GM13976 (cell line): ENCODE data around the gene NUP155.
"Not testable (repeated sequence)": the region's sequence is repeated elsewhere in the genome, so short reads cannot be mapped to it uniquely, and the experiment has no call there.

ENCODE experiments used
- DNase-seq: peaks from one replicate; pipeline ENCODE4 v3.0.0; 2012; ENCODE audit warnings: low spot score
- in situ Hi-C: fragments of 300-500 bp; cut with MboI; formaldehyde crosslinking; loops from one replicate; pipeline ENCODE4 v1.12.0; 2022; ENCODE audit warnings: low sequenced_read_pairs, mixed read lengths, inconsistent platforms; ENCODE audit not compliant: unreplicated experiment
- TF ChIP-seq, protein P1 (sequence below): IDR thresholded peaks from 2 replicates; pipeline ENCODE4 v1.5.1; 2012; ENCODE audit warnings: borderline replicate concordance, mild to moderate bottlenecking; ENCODE audit not compliant: insufficient read depth; ENCODE audit errors: extremely low read depth, missing control alignments, control extremely low read depth

NUP155 gene

DNA sequence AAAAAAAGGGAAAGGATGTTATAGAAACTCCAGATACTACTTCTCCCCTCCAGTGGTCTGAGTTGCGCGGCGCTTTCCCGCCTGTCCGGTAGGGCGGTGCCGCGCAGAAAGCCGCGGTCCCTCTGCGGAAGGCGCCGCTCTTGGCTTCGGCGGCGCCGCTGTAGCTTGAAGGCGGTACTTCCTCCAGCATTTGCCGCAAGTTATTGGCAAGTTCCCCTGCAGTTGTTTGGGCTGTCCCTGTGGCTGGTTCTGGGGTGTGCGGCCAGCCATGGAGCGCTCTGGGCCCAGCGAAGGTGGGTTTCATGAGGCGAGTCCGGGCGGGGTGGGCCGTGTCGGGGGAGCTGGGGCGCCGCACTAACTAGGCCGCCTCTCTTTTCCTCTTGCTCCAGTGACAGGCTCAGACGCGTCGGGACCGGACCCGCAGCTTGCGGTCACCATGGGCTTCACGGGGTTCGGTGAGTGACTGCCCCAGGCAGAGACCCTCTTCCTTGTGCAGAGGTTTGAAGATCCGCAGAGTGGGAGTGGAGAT, 8.3 kb upstream of the NUP155 start, which contains the start of gene WDR70:
WDR70 (plus strand) TSS at position 219 of the 529 bp plus-strand sequence; CDS start at position 269, 50 bp downstream.
- TF ChIP-seq, protein P1, sequence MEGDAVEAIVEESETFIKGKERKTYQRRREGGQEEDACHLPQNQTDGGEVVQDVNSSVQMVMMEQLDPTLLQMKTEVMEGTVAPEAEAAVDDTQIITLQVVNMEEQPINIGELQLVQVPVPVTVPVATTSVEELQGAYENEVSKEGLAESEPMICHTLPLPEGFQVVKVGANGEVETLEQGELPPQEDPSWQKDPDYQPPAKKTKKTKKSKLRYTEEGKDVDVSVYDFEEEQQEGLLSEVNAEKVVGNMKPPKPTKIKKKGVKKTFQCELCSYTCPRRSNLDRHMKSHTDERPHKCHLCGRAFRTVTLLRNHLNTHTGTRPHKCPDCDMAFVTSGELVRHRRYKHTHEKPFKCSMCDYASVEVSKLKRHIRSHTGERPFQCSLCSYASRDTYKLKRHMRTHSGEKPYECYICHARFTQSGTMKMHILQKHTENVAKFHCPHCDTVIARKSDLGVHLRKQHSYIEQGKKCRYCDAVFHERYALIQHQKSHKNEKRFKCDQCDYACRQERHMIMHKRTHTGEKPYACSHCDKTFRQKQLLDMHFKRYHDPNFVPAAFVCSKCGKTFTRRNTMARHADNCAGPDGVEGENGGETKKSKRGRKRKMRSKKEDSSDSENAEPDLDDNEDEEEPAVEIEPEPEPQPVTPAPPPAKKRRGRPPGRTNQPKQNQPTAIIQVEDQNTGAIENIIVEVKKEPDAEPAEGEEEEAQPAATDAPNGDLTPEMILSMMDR: peak; percentile 89
- in situ Hi-C loops: not testable (repeated sequence)
- peak; percentile 82 for DNase-seq

DNA sequence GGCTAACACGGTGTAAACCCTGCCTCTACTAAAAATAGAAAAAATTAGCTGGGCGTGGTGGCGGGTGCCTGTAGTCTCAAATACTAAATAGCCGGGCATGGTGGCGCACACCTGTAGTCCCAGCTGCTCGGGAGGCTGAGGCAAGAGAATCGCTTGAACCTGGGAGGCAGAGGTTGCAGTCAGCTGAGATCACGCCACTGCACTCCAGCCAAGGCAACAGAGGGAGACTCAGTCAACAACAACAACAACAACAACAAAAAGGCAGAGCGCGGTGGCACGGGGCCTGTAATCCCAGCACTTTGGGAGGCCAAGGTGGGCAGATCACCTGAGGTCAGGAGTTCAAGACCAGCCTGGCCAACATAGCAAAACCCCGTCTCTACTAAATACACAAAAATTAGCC, 7.2 kb upstream of the NUP155 start:
- in situ Hi-C loops, DNase-seq: not testable (repeated sequence)

DNA sequence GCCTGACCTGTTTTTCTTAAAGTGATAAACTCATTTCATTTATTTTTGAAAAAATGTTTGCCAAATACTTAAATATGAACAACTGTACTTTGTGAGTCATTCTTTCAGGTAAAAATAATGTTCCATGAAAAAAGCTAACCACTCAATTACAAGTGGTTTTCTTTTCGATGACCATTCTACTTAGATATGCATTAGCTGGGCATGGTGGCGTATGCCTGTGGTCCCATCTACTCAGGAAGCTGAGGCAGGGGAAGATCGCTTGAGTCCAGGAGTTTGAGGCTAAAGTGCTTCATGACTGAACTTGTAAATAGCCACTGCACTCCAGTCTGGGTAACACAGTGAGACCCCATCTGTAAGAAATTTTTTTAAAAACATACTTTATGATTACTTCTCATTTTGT, 4.2 kb upstream of the NUP155 start:
- in situ Hi-C loops: no loop called here
- TF ChIP-seq, protein P1: no peak
- DNase-seq: no peak

DNA sequence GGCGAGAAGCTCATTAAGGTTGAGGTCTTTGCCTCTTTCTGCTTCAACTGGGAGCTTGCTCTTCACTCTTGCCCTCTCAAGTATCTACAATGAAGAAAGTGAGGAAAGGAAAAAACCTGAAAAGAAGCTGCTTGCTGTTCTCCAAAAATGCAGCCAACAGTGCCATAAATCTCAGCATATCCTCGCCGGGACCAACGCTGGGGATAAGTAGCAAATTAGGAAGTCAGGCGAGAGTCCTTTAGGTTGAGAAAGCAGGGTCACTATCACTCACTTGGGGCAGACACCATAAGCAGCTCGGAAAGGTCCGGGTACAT, 399 bp downstream of the NUP155 start:
- in situ Hi-C loops: no loop called here
- TF ChIP-seq, protein P1: no peak
- DNase-seq: no peak

DNA sequence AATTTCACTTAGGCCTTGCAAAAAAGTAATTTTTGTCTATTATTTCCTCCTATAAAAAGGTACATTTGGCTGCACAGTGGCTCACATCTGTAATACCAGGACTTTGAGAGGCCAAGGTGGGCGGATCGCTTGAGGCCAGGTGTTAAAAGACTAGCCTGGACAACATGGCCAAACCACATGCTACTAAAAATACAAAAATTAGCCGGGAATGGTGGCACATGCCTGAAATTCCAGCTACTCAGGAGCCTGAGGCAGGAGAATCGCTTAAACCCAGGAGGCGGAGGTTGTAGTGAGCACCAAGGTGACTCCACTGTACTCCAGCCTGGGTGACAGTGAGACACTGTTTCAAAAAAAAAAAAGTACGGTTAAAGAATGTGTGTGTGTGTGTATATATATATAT, 15.7 kb downstream of the NUP155 start:
- in situ Hi-C loops: no loop called here
- no peak for DNase-seq
- TF ChIP-seq, protein P1: no peak

DNA sequence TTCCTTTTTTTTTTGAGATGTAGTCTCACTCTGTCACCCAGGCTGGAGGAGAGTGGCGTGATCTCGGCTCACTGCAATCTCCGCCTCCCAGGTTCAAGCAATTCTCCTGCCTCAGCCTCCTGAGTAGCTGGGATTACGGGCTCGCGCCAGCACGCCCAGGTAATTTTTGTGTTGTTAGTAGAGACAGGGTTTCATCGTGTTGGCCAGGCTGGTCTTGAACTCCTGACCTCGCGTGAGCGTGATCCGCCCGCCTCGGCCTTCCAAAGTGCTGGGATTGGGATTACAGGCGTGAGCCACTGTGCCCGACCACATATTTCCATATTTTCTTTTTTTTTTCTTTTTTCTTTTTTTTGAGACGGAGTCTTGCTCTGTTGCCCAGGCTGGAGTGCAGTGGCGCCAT, 28.2 kb downstream of the NUP155 start:
- in situ Hi-C loops, DNase-seq: not testable (repeated sequence)

DNA sequence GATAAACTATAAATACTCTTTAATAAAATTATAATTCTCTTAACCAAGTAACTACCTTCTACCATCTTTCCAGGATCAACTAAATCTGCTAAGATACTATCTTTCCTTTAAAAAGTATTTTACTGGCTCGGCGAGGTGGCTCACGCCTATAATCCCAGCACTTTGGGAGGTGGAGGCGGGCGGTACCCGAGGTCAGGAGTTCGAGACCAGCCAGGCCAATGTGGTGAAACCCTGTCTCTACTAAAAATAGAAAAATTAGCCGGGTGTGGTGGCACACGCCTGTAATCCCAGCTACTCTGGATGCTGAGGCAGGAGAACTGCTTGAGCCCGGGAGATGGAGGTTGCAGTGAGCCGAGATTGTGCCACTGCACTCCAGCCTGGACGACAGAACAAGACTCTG, 36.2 kb downstream of the NUP155 start:
- DNase-seq, in situ Hi-C loops: not testable (repeated sequence)

DNA sequence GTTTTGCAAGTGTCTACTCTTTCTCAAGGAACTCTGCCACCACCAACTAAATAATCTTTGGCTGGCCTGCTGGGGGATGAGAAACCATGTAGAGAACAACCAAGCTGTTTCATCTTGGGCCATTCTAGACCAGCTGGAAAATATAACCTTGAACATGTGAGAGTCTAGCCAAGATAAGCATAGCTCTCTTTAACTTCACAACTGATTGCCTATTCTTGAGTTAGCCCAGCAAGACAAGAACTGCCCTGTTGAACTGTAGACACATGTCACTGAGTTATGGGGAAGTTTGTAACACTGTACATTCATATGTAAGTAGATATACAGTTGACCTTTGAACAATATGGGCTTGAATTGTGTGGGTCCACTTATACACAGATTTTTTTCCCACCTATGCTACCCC, 44.4 kb downstream of the NUP155 start:
- DNase-seq: no peak
- in situ Hi-C loops: no loop called here
- TF ChIP-seq, protein P1: no peak
